GM12864 (cell line): ENCODE data around the gene DOK1.

Experiments
- DNase-seq: peaks from one replicate; pipeline ENCODE4 v3.0.0-alpha.2; 2011; ENCODE audit warnings: low read depth
- H3K4me3 ChIP-seq: 2 replicates; pipeline ENCODE4 v1.5.1; 2011; ENCODE audit warnings: mild to moderate bottlenecking, low read depth, low read length, control low read depth
- TF ChIP-seq, protein P1 (sequence below): IDR thresholded peaks from 2 replicates; pipeline ENCODE4 v1.5.1; 2011; ENCODE audit warnings: low read depth, mild to moderate bottlenecking, moderate library complexity, low read length, control low read depth, inconsistent platforms; ENCODE audit errors: missing control alignments

DOK1 gene

GRCh38 chr2:74569686-74570085 lies 15.2 kb downstream of the DOK1 start:
- TF ChIP-seq, protein P1, sequence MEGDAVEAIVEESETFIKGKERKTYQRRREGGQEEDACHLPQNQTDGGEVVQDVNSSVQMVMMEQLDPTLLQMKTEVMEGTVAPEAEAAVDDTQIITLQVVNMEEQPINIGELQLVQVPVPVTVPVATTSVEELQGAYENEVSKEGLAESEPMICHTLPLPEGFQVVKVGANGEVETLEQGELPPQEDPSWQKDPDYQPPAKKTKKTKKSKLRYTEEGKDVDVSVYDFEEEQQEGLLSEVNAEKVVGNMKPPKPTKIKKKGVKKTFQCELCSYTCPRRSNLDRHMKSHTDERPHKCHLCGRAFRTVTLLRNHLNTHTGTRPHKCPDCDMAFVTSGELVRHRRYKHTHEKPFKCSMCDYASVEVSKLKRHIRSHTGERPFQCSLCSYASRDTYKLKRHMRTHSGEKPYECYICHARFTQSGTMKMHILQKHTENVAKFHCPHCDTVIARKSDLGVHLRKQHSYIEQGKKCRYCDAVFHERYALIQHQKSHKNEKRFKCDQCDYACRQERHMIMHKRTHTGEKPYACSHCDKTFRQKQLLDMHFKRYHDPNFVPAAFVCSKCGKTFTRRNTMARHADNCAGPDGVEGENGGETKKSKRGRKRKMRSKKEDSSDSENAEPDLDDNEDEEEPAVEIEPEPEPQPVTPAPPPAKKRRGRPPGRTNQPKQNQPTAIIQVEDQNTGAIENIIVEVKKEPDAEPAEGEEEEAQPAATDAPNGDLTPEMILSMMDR = no peak
- H3K4me3 ChIP-seq = no peak overlapping the region
- DNase-seq = no peak

GRCh38 chr2:74571058-74571457 lies 16.5 kb downstream of the DOK1 start:
- no peak overlapping the region for H3K4me3 ChIP-seq
- DNase-seq = peak; percentile 80
- TF ChIP-seq, protein P1 = no peak

DNA sequence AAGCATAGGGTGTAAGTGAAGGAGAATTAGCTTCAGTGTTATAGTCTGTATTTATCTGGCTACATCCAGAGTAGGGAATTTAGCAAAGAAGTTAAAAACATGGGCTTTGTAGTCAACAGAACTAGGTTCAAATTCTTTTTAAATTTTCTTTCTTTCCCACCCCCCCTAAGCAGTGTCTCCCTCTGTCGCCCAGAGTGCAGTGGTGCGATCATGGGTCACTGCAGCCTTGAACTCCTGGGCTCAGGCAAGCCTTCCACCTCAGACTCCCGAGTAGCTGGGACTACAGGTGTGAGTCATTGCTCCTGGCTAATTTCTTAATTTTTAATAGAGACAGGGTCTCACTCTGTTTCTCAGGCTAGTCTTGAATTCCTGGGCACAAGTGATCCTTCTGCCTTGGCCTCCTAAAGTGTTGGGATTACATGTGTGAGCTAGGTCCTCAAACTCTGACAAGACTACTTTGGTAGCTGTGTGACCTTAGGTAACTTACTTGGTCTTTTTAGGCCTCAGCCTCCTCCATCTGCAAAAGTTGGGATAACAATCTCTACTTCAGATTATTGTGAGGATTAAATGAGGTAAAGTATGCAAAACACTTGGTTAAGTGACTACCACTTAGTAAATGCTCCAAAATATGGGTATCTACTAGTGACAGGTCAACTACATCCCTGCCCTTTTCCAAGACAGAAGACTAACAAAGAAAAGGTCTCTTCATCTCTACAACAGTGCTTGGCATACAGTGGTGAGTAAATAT lies 17.8 kb downstream of the DOK1 start:
- TF ChIP-seq, protein P1 = peak; percentile 56
- no peak overlapping the region for H3K4me3 ChIP-seq
- no peak for DNase-seq

GRCh38 chr2:74573747-74574562 lies 19.4 kb downstream of the DOK1 start:
- TF ChIP-seq, protein P1 = no peak
- DNase-seq = peak; percentile 80
- no peak overlapping the region; the same call in 1 of the 2 replicates for H3K4me3 ChIP-seq

- DNase-seq = no peak
- no peak overlapping the region for H3K4me3 ChIP-seq
- TF ChIP-seq, protein P1 = no peak
Observed at GRCh38 chr2:74575320-74575719, 20.8 kb downstream of the DOK1 start.

- TF ChIP-seq, protein P1 = no peak
- DNase-seq = no peak
- H3K4me3 ChIP-seq = no peak overlapping the region
Observed at GRCh38 chr2:74576211-74576862, 21.8 kb downstream of the DOK1 start.
